K562 (cell line): Measurements from ENCODE around the gene CABP4. TPM values are rescaled to one million over a fixed set of nuclear protein-coding genes. Genes with fewer than 3 reads are reported as not detected.

Experiments used
- ATAC-seq: fragments of 200-7000 bp; cut with Tn5 transposase; 3 replicates; pipeline ENCODE4 v1.9.1; 2020; ENCODE audit warnings: moderate library complexity
- BruUV-seq: library from RNA; stranded (reverse); fragments of 400-500 nt; replicated peaks from 2 replicates; lab custom pipeline; 2021; lab: Mats Ljungman, UMichigan
- CTCF ChIA-PET: fragments of 300-600 bp; formaldehyde crosslinking; extraction: SDS; loops from one replicate; lab custom pipeline; 2021; ENCODE audit warnings: low intra/inter-chr PET ratio; lab: Yijun Ruan, JAX
- POLR2A ChIA-PET: fragments of 300-600, 350-650 bp; sonication (Branson Sonifier 250); formaldehyde crosslinking; extraction: SDS; loops from one replicate; lab custom pipeline; 2021; ENCODE audit warnings: antibody characterized with exemption, inconsistent platforms; lab: Yijun Ruan, JAX
- DNase-seq, 4 experiments: peaks; one replicate each; pipeline versions ENCODE4 v3.0.0 to v3.0.0-alpha.2; 2011 to 2018; ENCODE audit warnings: low spot score in 3 of 4, mixed read lengths in 3 of 4; ENCODE audit errors: extremely low read depth in 1 of 4
- FAIRE-seq: peaks from 2 replicates; lab custom pipeline; 2011; peaks lifted over from hg19 to GRCh38; lab: Jason Lieb, UNC
- H2AFZ ChIP-seq: 2 replicates; pipeline ENCODE4 v1.6.0; 2011; ENCODE audit warnings: low read depth, low read length, control low read depth, inconsistent platforms
- H3K27ac ChIP-seq: fragments of 200-600 bp; 3 replicates; pipeline ENCODE4 v1.8.0; 2011; ENCODE audit warnings: low read depth, mild to moderate bottlenecking, control low read depth, inconsistent platforms, low read length, moderate library complexity, mixed read lengths; ENCODE audit errors: extremely low read depth
- H3K27me3 ChIP-seq, 2 experiments: fragments of 300-600 bp in 1 of 2; 2 replicates in 1 of 2; 3 replicates in 1 of 2; pipeline versions ENCODE4 v1.6.0 to v1.8.0; 2011; ENCODE audit warnings: inconsistent platforms in 2 of 2, low read length in 2 of 2, mild to moderate bottlenecking in 1 of 2, mixed read lengths in 1 of 2, moderate library complexity in 1 of 2; ENCODE audit not compliant: control insufficient read depth in 2 of 2, insufficient read depth in 2 of 2
- H3K36me3 ChIP-seq: fragments of 300-600 bp; 3 replicates; pipeline ENCODE4 v1.8.0; 2011; ENCODE audit warnings: mild to moderate bottlenecking, low read length, inconsistent platforms; ENCODE audit not compliant: control insufficient read depth, insufficient read depth
- H3K4me1 ChIP-seq, 2 experiments: fragments of 200-600 bp in 1 of 2; replicated peaks in 1 of 2; 2 replicates in 1 of 2; 3 replicates in 1 of 2; pipeline versions ENCODE4 v1.5.1 to v1.8.0; 2011; ENCODE audit warnings: inconsistent platforms in 2 of 2, low read length in 2 of 2, mild to moderate bottlenecking in 1 of 2, mixed read lengths in 1 of 2, moderate library complexity in 1 of 2; ENCODE audit not compliant: control insufficient read depth in 2 of 2, insufficient read depth in 2 of 2
- H3K4me2 ChIP-seq: 2 replicates; pipeline ENCODE4 v1.6.1; 2011; ENCODE audit warnings: low read length, control low read depth, inconsistent platforms, mixed read lengths; ENCODE audit not compliant: insufficient read depth
- H3K4me3 ChIP-seq: fragments of 200-600 bp; sonication (generic), shearing (Covaris generic); 2 replicates; pipeline ENCODE4 v1.5.1; 2016; ENCODE audit warnings: control low read depth, inconsistent platforms
- H3K79me2 ChIP-seq: fragments of 200-600 bp; 3 replicates; pipeline ENCODE4 v1.8.0; 2011; ENCODE audit warnings: low read length, inconsistent platforms; ENCODE audit not compliant: control insufficient read depth, insufficient read depth
- H3K9ac ChIP-seq, 2 experiments: 2 replicates each; pipeline versions ENCODE4 v1.6.0 to v1.6.1; 2011; ENCODE audit warnings: low read depth in 2 of 2, low read length in 2 of 2, control low read depth in 1 of 2, inconsistent platforms in 1 of 2, mild to moderate bottlenecking in 1 of 2, mixed read lengths in 1 of 2; ENCODE audit not compliant: insufficient read depth in 1 of 2
- H3K9me1 ChIP-seq: one replicate; pipeline ENCODE4 v1.6.0; 2011; ENCODE audit warnings: inconsistent platforms, mild to moderate bottlenecking, low read length, moderate library complexity; ENCODE audit not compliant: control insufficient read depth, insufficient read depth
- H3K9me3 ChIP-seq: replicated peaks from 2 replicates; pipeline ENCODE4 v1.5.1; 2011; ENCODE audit warnings: low read depth, low read length, inconsistent platforms; ENCODE audit not compliant: control insufficient read depth, insufficient read depth
- H4K20me1 ChIP-seq: replicated peaks from 2 replicates; pipeline ENCODE4 v1.6.1; 2011; ENCODE audit warnings: low read length, inconsistent platforms, mixed read lengths; ENCODE audit not compliant: control insufficient read depth, insufficient read depth
- ARID3B ChIP-seq: fragments of 250-450 bp; sonication (Bioruptor Pico); IDR thresholded peaks from 2 replicates; pipeline ENCODE4 v1.4.0; 2020; ENCODE audit warnings: borderline replicate concordance
- POLR2G ChIP-seq: fragments of 200-400 bp; formaldehyde crosslinking; IDR thresholded peaks from 2 replicates; pipeline ENCODE4 v1.6.1; 2017; ENCODE audit warnings: low read depth, mild to moderate bottlenecking, antibody characterized with exemption, low read length, moderate library complexity
- RFX1 ChIP-seq: fragments of 450-650 bp; IDR thresholded peaks from 2 replicates; pipeline ENCODE4 v1.6.1; 2016; ENCODE audit warnings: mild to moderate bottlenecking, moderate library complexity
- ZNF165 ChIP-seq: fragments of 250-450 bp; sonication (Bioruptor Pico); IDR thresholded peaks from 2 replicates; pipeline ENCODE4 v1.4.0; 2020; ENCODE audit warnings: borderline replicate concordance
- WGBS: fragments of 100-300 bp; shearing (Covaris generic); methylation state at CpG from one replicate; pipeline ENCODE4 v1.1.6; 2016; ENCODE audit warnings: low coverage, mixed read lengths; ENCODE audit not compliant: insufficient coverage; ENCODE audit errors: missing lambda C conversion rate; 5-methylcytosine and 5-hydroxymethylcytosine counted together
- in situ Hi-C: fragments of 300-500 bp; cut with MboI; formaldehyde crosslinking; loops from 4 replicates; pipeline ENCODE4 v1.15.0; 2018; ENCODE audit warnings: inconsistent platforms, mixed read lengths
- intact Hi-C: fragments of 100-400 bp; cut with micrococcal nuclease; formaldehyde crosslinking; loops from 2 replicates; pipeline ENCODE4 v1.14.2; 2022
- polyA plus RNA-seq, 8 experiments: library from polyadenylated mRNA; depleted of rRNA in 4 of 8; stranded (reverse) in 5 of 8; unstranded in 3 of 8; fragments of >200 nt; fragmentation: Nextera tagmentation in 2 of 8; fragmentation: Illumina TruSeq in 1 of 8; extraction: Ambion mirVana in 2 of 8; extraction: Trizol in 1 of 8; gene quantifications; 2 replicates each; pipeline versions ENCODE4 v1.2.1 to v1.2.3, GENCODE V29; 2011 to 2014; ENCODE audit warnings: inconsistent platforms in 1 of 8, missing spikeins in 1 of 8
- total RNA-seq, 7 experiments: library from RNA; depleted of rRNA in 6 of 7; stranded (reverse); fragments of >200 nt in 6 of 7; fragmentation: Illumina TruSeq in 2 of 7; extraction: Trizol in 2 of 7; gene quantifications; 2 replicates each; pipeline versions ENCODE4 v1.2.1 to v1.2.3, GENCODE V29; 2011 to 2021; ENCODE audit warnings: low replicate concordance in 1 of 7

Gene CABP4
- total and polyA plus RNA-seq, 9 of the 15 experiments (the other 6 are each of a cell fraction or from before 2014, with no cell fraction given) = 0.11 TPM; not detected in 8

DNA sequence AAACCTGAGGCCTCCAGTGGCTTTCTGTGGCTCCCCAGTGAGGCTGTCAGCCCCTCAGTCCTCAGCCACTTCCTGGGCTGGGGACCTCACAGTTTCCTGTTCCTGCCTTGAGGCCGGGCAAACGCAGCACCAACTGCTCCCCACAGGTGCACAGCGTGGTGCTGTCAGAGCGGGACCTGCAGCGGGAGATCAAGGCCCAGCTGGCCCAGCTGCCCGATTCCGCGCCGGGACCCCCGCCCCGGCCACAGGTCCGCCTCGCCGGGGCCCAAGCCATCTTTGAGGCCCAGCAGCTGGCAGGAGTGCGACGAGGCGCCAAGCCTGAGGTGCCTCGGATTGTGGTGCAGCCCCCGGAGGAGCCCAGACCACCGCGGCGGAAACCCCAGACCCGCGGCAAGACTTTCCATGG, 45.9 kb upstream of the CABP4 start:
- no peak overlapping the region for H3K4me3 ChIP-seq
- H3K9ac ChIP-seq = peak overlapping the region in 1 of 2 experiments; percentile 65; a peak in 2 of 4 replicates
- in situ Hi-C loops = no loop called here
- no peaks in the 10 kb centered on the region for H3K9me1 ChIP-seq
- H2AFZ ChIP-seq = no peak overlapping the region
- 56% methylated on average over 12 of the region's 24 CpGs for WGBS
- FAIRE-seq = no peak
- H3K4me2 ChIP-seq = no peak overlapping the region
- TF ChIP-seq RFX1 = no peak
- peak; percentile 31; the same call in 1 of the 2 replicates for TF ChIP-seq POLR2G
- no peak for TF ChIP-seq ZNF165
- no peak for TF ChIP-seq ARID3B (CRISPR knock-in tag)
- H3K27me3 ChIP-seq = no peaks in the 10 kb centered on the region
- no peaks in the 10 kb centered on the region; the same call in 1 of the 2 replicates for H4K20me1 ChIP-seq
- ATAC-seq = no peak
- no TSS peak for BruUV-seq
- peaks cover 21 to 71% of the 10 kb centered on the region in 2 experiments for H3K4me1 ChIP-seq
- no peaks in the 10 kb centered on the region for H3K36me3 ChIP-seq
- POLR2A ChIA-PET = interaction anchor here (0.6 to 1.6 kb wide), 4 partner anchors 8 to 19 kb away, joined by 3 to 6 read pairs (median 4); partner anchors contain the start of gene RPS6KB2
- DNase-seq = no peak
- CTCF ChIA-PET = no interaction called here
- intact Hi-C loops = no loop called here
- H3K79me2 ChIP-seq = no peaks in the 10 kb centered on the region
- no peaks in the 10 kb centered on the region for H3K9me3 ChIP-seq
- H3K27ac ChIP-seq = no peak overlapping the region
